Inflammatory macrophage (primary cell): ENCODE results near the gene FAM20A.

ENCODE experiments used
- DNase-seq, 2 donors: peaks; one replicate each; pipeline ENCODE4 v3.0.0-alpha.2; 2020 to 2022

FAM20A gene

GRCh38 chr17:68491381-68492231, 109.6 kb downstream of the FAM20A start:
- DNase-seq, result peak; percentile 94 to 95

- no peak for DNase-seq
These were observed 111.2 kb downstream of the FAM20A start for GRCh38 chr17:68489919-68490318.
